K562 (cell line): ENCODE data around the gene FABP2. TPM values are rescaled to one million over a fixed set of nuclear protein-coding genes. Genes with fewer than 3 reads are reported as not detected.

ENCODE experiments used
- ATAC-seq: fragments of 200-7000 bp; cut with Tn5 transposase; 3 replicates; pipeline ENCODE4 v1.9.1; 2020; ENCODE audit warnings: moderate library complexity
- BruUV-seq: library from RNA; stranded (reverse); fragments of 400-500 nt; replicated peaks from 2 replicates; lab custom pipeline; 2021; lab: Mats Ljungman, UMichigan
- CTCF ChIA-PET: fragments of 300-600 bp; formaldehyde crosslinking; extraction: SDS; loops from one replicate; lab custom pipeline; 2021; ENCODE audit warnings: low intra/inter-chr PET ratio; lab: Yijun Ruan, JAX
- POLR2A ChIA-PET: fragments of 300-600, 350-650 bp; sonication (Branson Sonifier 250); formaldehyde crosslinking; extraction: SDS; loops from one replicate; lab custom pipeline; 2021; ENCODE audit warnings: antibody characterized with exemption, inconsistent platforms; lab: Yijun Ruan, JAX
- DNase-seq, 4 experiments: peaks; one replicate each; pipeline versions ENCODE4 v3.0.0 to v3.0.0-alpha.2; 2011 to 2018; ENCODE audit warnings: low spot score in 3 of 4, mixed read lengths in 3 of 4; ENCODE audit errors: extremely low read depth in 1 of 4
- FAIRE-seq: peaks from 2 replicates; lab custom pipeline; 2011; peaks lifted over from hg19 to GRCh38; lab: Jason Lieb, UNC
- H2AFZ ChIP-seq: 2 replicates; pipeline ENCODE4 v1.6.0; 2011; ENCODE audit warnings: low read depth, low read length, control low read depth, inconsistent platforms
- H3K27ac ChIP-seq: fragments of 200-600 bp; 3 replicates; pipeline ENCODE4 v1.8.0; 2011; ENCODE audit warnings: low read depth, mild to moderate bottlenecking, control low read depth, inconsistent platforms, low read length, moderate library complexity, mixed read lengths; ENCODE audit errors: extremely low read depth
- H3K27me3 ChIP-seq, 2 experiments: fragments of 300-600 bp in 1 of 2; 2 replicates in 1 of 2; 3 replicates in 1 of 2; pipeline versions ENCODE4 v1.6.0 to v1.8.0; 2011; ENCODE audit warnings: inconsistent platforms in 2 of 2, low read length in 2 of 2, mild to moderate bottlenecking in 1 of 2, mixed read lengths in 1 of 2, moderate library complexity in 1 of 2; ENCODE audit not compliant: control insufficient read depth in 2 of 2, insufficient read depth in 2 of 2
- H3K36me3 ChIP-seq: fragments of 300-600 bp; 3 replicates; pipeline ENCODE4 v1.8.0; 2011; ENCODE audit warnings: mild to moderate bottlenecking, low read length, inconsistent platforms; ENCODE audit not compliant: control insufficient read depth, insufficient read depth
- H3K4me1 ChIP-seq, 2 experiments: fragments of 200-600 bp in 1 of 2; replicated peaks in 1 of 2; 2 replicates in 1 of 2; 3 replicates in 1 of 2; pipeline versions ENCODE4 v1.5.1 to v1.8.0; 2011; ENCODE audit warnings: inconsistent platforms in 2 of 2, low read length in 2 of 2, mild to moderate bottlenecking in 1 of 2, mixed read lengths in 1 of 2, moderate library complexity in 1 of 2; ENCODE audit not compliant: control insufficient read depth in 2 of 2, insufficient read depth in 2 of 2
- H3K4me2 ChIP-seq: 2 replicates; pipeline ENCODE4 v1.6.1; 2011; ENCODE audit warnings: low read length, control low read depth, inconsistent platforms, mixed read lengths; ENCODE audit not compliant: insufficient read depth
- H3K4me3 ChIP-seq: fragments of 200-600 bp; sonication (generic), shearing (Covaris generic); 2 replicates; pipeline ENCODE4 v1.5.1; 2016; ENCODE audit warnings: control low read depth, inconsistent platforms
- H3K79me2 ChIP-seq: fragments of 200-600 bp; 3 replicates; pipeline ENCODE4 v1.8.0; 2011; ENCODE audit warnings: low read length, inconsistent platforms; ENCODE audit not compliant: control insufficient read depth, insufficient read depth
- H3K9ac ChIP-seq, 2 experiments: 2 replicates each; pipeline versions ENCODE4 v1.6.0 to v1.6.1; 2011; ENCODE audit warnings: low read depth in 2 of 2, low read length in 2 of 2, control low read depth in 1 of 2, inconsistent platforms in 1 of 2, mild to moderate bottlenecking in 1 of 2, mixed read lengths in 1 of 2; ENCODE audit not compliant: insufficient read depth in 1 of 2
- H3K9me1 ChIP-seq: one replicate; pipeline ENCODE4 v1.6.0; 2011; ENCODE audit warnings: inconsistent platforms, mild to moderate bottlenecking, low read length, moderate library complexity; ENCODE audit not compliant: control insufficient read depth, insufficient read depth
- H3K9me3 ChIP-seq: replicated peaks from 2 replicates; pipeline ENCODE4 v1.5.1; 2011; ENCODE audit warnings: low read depth, low read length, inconsistent platforms; ENCODE audit not compliant: control insufficient read depth, insufficient read depth
- H4K20me1 ChIP-seq: replicated peaks from 2 replicates; pipeline ENCODE4 v1.6.1; 2011; ENCODE audit warnings: low read length, inconsistent platforms, mixed read lengths; ENCODE audit not compliant: control insufficient read depth, insufficient read depth
- C11orf30 ChIP-seq: fragments of 450-650 bp; IDR thresholded peaks from 2 replicates; pipeline ENCODE4 v1.6.1; 2016; ENCODE audit warnings: low read depth, mild to moderate bottlenecking
- MAFF ChIP-seq: IDR thresholded peaks from 2 replicates; pipeline ENCODE4 v1.6.1; 2012; ENCODE audit warnings: low read length, improper control_type of control experiment
- MAFG ChIP-seq: fragments of 450-650 bp; conservative IDR thresholded peaks from 2 replicates; pipeline ENCODE4 v1.6.1; 2016; ENCODE audit warnings: missing genetic modification characterization, missing compliant biosample characterization
- MAFK ChIP-seq: IDR thresholded peaks from 2 replicates; pipeline ENCODE4 v1.6.1; 2011; ENCODE audit warnings: low read length, improper control_type of control experiment
- PTTG1 ChIP-seq: fragments of 450-650 bp; IDR thresholded peaks from 2 replicates; pipeline ENCODE4 v1.6.1; 2016; ENCODE audit warnings: low read depth, mild to moderate bottlenecking, missing genetic modification characterization, missing compliant biosample characterization
- ZNF316 ChIP-seq: fragments of 450-650 bp; IDR thresholded peaks from 2 replicates; pipeline ENCODE4 v1.6.1; 2016
- WGBS: fragments of 100-300 bp; shearing (Covaris generic); methylation state at CpG from one replicate; pipeline ENCODE4 v1.1.6; 2016; ENCODE audit warnings: low coverage, mixed read lengths; ENCODE audit not compliant: insufficient coverage; ENCODE audit errors: missing lambda C conversion rate; 5-methylcytosine and 5-hydroxymethylcytosine counted together
- in situ Hi-C: fragments of 300-500 bp; cut with MboI; formaldehyde crosslinking; loops from 4 replicates; pipeline ENCODE4 v1.15.0; 2018; ENCODE audit warnings: inconsistent platforms, mixed read lengths
- intact Hi-C: fragments of 100-400 bp; cut with micrococcal nuclease; formaldehyde crosslinking; loops from 2 replicates; pipeline ENCODE4 v1.14.2; 2022
- polyA plus RNA-seq, 8 experiments: library from polyadenylated mRNA; depleted of rRNA in 4 of 8; stranded (reverse) in 5 of 8; unstranded in 3 of 8; fragments of >200 nt; fragmentation: Nextera tagmentation in 2 of 8; fragmentation: Illumina TruSeq in 1 of 8; extraction: Ambion mirVana in 2 of 8; extraction: Trizol in 1 of 8; gene quantifications; 2 replicates each; pipeline versions ENCODE4 v1.2.1 to v1.2.3, GENCODE V29; 2011 to 2014; ENCODE audit warnings: inconsistent platforms in 1 of 8, missing spikeins in 1 of 8
- total RNA-seq, 7 experiments: library from RNA; depleted of rRNA in 6 of 7; stranded (reverse); fragments of >200 nt in 6 of 7; fragmentation: Illumina TruSeq in 2 of 7; extraction: Trizol in 2 of 7; gene quantifications; 2 replicates each; pipeline versions ENCODE4 v1.2.1 to v1.2.3, GENCODE V29; 2011 to 2021; ENCODE audit warnings: low replicate concordance in 1 of 7
- TF ChIP-seq, protein P1 (sequence below): fragments of 250-450 bp; sonication (Bioruptor Pico); IDR thresholded peaks from 2 replicates; pipeline ENCODE4 v1.8.0; 2021; ENCODE audit warnings: mild to moderate bottlenecking, moderate library complexity

The FABP2 gene
- total and polyA plus RNA-seq, 9 of the 15 experiments (the other 6 are each of a cell fraction or from before 2014, with no cell fraction given) = not detected

DNA sequence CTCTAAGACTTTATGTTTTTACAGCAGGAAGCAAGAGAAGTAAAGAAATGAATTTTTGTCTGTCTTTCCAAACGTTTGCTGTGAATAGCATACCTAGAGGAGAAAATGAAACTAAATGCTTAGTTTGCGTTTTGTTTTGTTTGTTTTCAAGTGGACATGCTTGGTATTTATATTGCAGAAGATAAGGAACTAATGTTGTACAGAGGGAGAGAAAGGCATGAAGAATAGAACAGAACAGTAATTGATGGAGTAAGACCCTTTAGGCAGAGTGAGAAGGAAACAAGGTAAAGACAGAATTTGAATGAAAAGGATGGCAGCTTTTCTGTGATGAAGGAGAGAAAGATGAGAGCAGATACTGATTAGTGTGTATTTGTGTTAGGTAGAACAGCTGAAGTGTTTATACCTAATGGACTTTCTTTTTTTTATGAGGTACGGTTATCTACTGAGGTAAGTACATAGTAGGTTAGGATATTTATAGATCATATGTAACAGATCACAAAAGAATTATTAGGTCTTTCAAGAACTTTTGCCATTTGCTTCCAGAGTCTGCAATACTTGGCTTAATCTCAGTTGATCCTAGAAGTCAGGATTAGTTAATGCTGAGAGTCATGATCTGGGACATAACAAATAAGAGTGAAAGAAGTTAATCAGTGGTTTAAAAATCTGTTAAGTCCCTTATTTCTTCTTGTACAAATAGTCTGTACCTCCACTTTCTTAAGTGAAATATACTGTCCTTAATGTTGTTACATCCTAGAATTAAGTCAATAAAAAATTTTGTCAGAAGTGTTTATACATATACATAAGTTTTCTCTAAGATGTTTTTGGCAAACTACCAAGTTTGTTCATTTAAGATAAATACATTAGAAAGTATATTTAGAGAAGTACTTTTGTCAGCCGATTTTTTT lies 36.8 kb downstream of the FABP2 start:
- Histone ChIP-seq H3K27me3 (no peaks in the 10 kb centered on the region), H3K4me2 (peak overlapping the region; percentile 3; the same call in 1 of the 2 replicates)

More for the DNA sequence above, 36.8 kb downstream of the FABP2 start:
- BruUV-seq = no TSS peak
- DNase-seq = no peak
- Histone ChIP-seq H4K20me1 (no peaks in the 10 kb centered on the region), H3K9me3 (no peaks in the 10 kb centered on the region), H3K4me3 (no peak overlapping the region), H3K9ac (no peak overlapping the region), H3K79me2 (no peaks in the 10 kb centered on the region), H3K9me1 (no peaks in the 10 kb centered on the region), H3K4me1 (no peaks in the 10 kb centered on the region), H3K27ac (no peak overlapping the region), H2AFZ (no peak overlapping the region), H3K36me3 (no peaks in the 10 kb centered on the region)
- POLR2A ChIA-PET = no interaction called here
- no peak for FAIRE-seq
- 22% methylated on average over 4 of the region's 4 CpGs for WGBS
- CTCF ChIA-PET = interaction anchor here (1.9 to 2.1 kb wide), 2 partner anchors 243 to 303 kb away, joined by 18 to 34 read pairs; no protein-coding TSS in a partner anchor
- TF ChIP-seq MAFG (tag) (peak; percentile 67), C11orf30 (peak; percentile 82), PTTG1 (no peak), MAFF (peak; percentile 33; the same call in 1 of the 2 replicates), MAFK (peak; percentile 58), ZNF316 (peak; percentile 93)
- TF ChIP-seq, protein P1, sequence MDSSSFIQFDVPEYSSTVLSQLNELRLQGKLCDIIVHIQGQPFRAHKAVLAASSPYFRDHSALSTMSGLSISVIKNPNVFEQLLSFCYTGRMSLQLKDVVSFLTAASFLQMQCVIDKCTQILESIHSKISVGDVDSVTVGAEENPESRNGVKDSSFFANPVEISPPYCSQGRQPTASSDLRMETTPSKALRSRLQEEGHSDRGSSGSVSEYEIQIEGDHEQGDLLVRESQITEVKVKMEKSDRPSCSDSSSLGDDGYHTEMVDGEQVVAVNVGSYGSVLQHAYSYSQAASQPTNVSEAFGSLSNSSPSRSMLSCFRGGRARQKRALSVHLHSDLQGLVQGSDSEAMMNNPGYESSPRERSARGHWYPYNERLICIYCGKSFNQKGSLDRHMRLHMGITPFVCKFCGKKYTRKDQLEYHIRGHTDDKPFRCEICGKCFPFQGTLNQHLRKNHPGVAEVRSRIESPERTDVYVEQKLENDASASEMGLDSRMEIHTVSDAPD (CRISPR knock-in tag) = no peak
- in situ Hi-C loops = no loop called here
- no peak for ATAC-seq
- intact Hi-C loops = loop anchor here (5.0 to 10.0 kb wide), 2 partner anchors 150 to 303 kb away; partner anchors contain the start of gene MYOZ2
